IPS-NIHi11 (cell line): ENCODE results near the gene TEKT1.
A peak's percentile ranks its signal among the peaks of the same experiment; 100 is the strongest.
"Not testable (repeated sequence)": the region's sequence is repeated elsewhere in the genome, so short reads cannot be mapped to it uniquely, and the experiment has no call there.

Experiments
- DNase-seq: peaks from one replicate; pipeline ENCODE4 v3.0.0; 2012; ENCODE audit warnings: mixed read lengths, low spot score

The TEKT1 gene

DNA sequence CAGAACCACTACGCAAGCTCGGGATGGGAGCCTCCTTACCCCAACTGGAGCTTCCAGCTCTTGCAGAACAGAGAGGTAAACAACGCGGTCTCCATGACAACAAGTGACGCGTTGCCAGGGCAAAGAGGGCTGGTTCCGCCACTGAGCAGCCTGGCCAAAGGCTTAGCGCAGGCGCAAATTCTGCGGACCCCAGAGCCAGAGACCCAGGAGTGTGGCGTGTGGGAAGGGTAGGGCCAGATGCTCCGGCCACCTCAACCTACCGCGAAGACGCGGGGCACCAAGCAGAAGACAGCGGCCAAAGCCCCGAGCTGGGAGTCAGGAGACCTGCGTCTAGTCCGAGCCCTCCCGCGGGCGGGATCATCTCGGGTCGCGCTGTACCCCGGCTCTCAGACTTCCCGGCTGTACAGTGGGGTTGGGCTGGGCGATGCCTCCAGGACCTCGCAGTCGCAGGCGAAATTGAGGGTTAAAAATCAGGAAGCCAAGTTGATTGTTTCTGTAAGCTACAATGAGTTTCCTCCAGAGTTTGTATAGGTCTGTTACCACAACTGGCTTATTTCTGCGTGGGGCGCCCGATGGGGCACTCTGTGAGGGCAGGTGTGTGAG lies at the start of gene TEKT1:
TEKT1 (minus strand) TSS at position 69 of the 603 bp plus-strand sequence. CDS start 1,353 bp downstream, outside the sequence.
- DNase-seq, result peak; percentile 92

DNA sequence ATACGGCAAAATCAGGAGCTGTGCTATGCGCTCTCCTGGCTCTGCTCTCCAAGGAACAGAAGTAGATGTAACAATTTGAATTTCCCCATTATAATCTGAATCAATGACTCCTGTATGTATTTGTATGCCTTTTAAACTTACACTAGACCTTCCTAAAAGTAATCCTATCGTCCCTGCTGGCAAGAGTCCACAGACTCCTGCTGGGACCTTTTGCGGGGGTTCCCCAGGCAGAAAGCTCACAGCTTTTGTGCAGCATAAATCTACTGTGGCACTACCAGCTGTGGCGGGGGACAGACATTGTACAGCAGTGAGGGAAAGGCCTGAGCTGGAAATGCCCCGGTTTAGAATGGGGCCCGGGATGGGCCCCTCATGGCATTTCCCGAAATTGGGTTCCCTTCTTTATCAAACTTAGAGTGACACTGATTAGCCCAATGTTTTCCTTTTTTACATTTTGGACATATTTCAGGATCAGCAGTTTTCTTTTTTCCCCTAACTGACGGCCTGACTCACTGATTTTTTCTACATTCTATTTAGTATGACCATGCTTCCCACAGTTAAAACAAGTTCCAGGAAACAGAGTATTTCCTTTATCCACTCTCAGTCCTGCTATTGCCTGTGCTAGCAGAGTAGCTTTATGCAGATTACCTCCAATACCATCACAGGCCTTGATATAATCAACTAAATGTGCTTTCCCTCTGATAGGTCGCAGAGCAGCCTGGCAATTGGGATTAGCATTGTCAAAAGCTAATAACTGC lies 47.9 kb upstream of the TEKT1 start:
- DNase-seq, result not testable (repeated sequence)

DNA sequence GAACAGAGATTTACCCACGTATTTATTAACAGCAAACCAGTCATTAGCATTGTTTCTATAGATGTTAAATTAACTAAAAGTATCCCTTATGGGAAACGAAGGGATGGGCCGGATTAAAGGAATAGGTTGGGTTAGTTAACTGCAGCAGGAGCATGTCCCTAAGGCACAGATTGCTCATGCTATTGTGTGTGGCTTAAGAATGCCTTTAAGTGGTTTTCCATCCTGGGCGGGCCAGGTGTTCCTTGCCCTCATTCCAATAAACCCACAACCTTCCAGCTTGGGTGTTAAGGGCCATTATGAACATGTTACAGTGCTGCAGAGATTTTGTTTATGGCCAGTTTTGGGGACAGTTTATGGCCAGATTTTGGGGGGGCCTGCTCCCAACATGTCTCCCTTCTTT lies 43.7 kb upstream of the TEKT1 start:
- not testable (repeated sequence) for DNase-seq

DNA sequence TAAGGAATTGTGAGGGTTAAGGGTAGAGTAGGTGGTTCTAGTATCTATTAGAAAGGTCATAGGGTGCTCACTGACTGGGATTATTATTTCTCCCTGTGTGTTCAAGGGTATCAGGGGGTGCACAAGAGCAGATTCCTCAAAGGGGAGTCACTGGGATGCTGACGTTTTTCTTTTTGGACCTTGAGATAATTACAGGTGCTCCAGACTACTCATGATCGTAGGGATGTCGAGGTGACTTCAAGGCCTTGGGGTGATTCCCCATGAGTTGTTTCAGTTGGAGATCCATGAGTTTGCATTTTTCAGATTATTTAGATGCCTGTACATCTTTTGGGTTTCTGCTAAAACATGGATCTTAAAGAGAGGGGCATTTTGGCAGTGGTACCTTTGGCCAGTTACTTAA lies 41.4 kb upstream of the TEKT1 start:
- no peak for DNase-seq

DNA sequence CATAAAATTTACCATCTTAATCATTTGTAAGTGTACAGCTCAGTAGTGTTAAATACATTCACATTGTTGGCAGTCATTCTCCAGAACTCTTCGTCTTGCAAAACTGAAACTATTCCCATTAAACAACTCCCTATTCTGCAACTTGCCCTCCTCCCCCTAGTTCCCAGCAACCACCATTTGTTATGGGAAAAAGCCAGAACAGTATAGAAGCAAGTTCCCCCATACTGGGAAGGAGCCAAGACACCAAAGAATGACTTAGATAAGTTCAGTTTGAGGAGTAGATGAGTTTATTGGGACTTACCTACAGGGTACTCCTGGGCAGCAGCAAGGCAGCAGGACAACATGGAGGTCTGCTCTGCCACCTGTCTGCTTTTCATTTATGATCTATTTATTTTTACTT lies 39.3 kb upstream of the TEKT1 start:
- DNase-seq, result no peak

DNA sequence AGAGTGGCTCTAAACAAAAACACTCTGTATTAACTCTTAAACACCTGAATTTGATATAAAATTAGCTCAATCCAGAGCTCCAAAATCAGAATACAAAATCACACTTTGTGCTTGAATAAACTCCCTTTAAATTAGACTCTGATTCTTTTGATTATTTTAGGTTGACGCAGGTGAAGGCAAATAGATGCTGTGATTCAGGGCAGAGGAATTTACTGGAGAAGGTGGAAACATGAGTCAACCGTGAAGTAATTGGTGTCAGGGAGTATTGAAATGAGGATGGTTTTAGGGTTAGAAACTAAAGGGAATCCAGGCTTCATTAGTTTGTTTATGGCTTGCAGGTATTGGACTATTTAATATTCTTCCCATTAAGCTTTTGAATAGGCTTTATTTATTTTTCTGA lies 37.1 kb upstream of the TEKT1 start:
- no peak for DNase-seq

DNA sequence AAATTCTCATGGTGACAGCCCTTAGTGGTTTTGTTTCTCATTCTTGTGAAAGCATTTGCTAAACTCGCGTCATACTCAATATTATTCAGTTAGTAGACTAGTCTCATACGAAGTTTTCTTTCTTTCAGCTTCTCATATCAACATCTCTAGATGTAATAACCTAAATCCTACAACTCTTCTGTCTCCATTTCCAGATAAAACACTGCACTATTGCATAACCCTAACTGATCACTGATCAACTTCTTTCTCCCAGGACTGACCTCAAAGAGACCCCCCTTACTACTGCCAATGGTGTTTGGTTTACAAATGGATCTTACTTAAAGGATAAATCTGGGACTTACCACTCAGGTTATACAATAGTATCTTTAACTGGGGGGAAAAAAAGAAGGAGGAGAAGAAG lies 36.3 kb upstream of the TEKT1 start:
- no peak for DNase-seq

DNA sequence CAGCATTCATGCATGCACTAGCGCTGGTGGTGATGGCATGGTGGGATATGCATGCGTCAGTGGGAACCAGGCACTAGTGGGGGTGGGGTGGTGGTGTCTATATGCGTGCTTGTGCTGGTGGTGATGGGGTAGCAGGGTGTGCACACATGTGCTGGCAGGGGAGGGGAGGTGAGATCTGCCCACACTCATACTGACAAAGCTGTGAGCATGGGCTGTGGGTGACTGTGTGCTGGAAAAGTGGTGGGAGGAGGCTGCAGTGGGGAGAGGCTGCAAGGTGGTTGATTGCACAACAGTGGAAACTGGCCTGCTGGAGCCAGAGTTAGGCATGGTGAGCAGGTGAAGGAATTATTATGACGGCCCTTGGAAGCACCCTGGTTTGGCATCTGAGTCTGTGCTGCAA lies 31.3 kb upstream of the TEKT1 start:
- DNase-seq, result no peak

DNA sequence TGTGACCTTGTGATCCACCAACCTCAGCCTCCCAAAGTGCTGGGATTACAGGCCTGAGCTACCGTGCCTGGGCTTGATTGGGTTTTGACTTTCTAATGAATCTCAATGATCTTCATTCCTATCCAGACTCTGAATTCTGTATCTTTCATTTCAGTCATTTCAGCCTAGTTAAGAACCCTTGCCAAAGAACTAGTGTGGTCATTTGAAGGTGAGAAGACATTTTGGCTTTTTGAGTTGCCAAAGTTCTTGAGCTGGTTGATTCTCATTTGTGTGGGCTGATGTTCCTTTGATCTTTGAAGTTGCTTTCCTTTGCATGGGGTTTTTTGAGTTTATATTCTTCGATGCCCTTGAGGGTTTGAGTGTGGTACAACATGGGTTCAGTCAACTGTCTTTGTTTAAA lies 30.6 kb upstream of the TEKT1 start:
- no peak for DNase-seq

DNA sequence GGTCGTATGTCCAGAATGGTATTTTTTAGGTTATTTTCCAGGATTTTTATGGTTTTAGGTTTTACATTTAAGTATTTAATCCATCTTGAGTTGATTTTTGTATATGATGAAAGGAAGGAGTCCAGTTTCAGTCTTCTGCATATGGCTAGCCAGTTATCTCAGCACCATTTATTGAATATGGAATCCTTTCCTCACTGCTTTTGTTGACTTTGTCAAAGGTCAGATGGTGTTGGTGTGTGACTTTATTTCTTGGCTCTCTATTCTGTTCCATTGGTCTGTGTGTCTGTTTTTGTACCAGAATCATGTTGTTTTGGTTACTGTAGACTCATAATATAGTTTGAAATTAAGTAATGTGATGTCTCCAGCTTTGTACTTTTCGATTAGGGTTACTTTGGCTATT lies 26.4 kb upstream of the TEKT1 start:
- DNase-seq, result no peak

DNA sequence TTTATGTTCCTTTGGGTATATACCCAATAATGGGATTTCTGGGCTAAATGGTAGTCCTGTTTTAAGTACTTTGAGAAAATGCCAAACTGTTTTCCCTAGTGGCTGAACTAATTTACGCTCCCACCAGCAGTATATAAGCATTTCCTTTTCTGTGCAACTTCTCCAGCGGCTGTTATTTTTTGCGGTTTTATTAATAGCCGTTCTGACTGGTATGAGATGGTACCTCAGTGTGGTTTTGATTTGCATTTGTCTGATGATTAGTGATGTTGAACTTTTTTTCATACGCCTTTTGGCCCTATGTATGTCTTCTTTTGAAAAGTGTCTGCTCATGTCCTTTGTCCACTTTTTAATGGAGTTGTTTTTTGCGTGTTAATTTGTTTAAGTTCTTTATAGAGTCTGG lies 25.8 kb upstream of the TEKT1 start:
- DNase-seq, result no peak

DNA sequence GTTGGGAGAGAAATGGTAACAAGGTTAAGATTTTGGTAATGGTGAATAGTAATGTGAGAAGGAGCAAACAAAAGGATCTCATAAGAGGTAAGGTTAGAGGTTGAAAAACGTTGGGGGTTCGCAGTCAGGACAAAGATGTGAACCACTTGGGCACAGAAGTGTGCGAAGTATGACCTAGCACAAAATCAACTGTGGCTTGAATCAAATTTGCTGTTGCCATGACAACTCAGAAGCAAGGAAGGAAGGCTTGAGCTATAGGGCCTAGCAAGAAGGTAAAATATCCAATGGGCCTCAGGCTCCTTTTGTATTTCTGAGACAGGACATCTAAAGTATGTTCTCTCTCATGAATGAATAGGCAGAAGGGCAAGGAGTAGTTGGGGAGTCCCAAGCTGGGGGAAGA lies 24.5 kb upstream of the TEKT1 start:
- DNase-seq, result no peak

DNA sequence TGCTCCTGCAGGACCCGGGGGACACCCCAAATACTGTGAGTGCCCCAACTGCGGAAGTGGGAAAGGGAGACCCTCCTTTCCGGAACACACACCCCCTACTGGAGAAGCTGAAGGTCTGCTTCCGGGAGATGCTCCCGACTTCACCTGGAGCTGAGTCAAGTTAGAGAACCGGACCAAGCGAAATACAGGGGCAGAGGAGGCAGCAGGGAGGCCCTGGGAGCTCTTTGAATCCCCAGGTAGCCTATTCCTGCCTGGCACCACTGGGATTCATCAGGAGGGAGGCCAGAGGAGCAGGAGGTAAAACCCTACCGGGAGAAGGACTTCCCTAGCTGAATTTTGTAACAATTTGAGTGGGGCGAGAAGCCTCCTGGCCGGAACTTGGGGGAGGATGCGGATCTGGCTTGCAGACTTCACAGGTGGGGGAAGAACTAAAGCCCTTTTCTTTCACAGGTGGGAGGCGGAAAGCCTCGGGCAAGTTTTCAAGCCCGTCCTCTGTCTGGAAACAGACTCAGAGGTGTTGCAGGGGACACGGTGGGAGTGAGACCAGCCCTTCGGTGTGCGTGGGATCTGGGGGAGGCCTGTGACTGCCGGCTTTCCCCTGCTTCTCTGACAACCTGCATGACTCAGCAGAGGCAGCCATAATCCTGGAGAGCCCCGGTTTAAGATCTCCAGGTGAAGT lies 22.4 kb upstream of the TEKT1 start:
- DNase-seq, result peak; percentile 44

DNA sequence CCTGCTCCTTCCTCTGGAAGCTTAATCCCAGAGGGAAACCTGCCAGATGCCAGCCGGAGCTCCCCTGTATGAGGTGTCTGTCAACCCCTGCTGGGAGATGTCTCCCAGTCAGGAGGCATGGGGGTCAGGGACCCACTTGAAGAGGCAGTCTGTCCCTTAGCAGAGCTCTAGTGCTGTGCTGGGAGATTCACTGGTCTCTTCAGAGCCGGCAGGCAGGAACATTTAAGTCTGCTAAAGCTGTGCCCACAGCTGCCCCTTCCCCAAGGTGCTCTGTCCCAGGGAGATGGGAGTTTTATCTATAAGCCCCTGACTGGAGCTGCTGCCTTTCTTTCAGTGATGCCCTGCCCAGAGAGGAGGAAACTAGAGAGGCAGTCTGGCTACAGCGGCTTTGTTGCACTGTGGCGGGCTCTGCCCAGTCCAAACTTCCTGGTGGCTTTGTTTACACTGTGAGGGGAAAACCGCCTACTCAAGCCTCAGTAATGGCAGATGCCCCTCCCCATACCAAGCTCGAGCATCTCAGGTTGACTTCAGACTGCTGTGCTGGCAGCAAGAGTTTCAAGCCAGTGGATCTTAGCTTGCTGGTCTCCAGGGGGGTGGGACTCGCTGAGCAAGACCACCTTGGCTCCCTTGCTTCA lies 17.1 kb upstream of the TEKT1 start:
- DNase-seq, result not testable (repeated sequence)

DNA sequence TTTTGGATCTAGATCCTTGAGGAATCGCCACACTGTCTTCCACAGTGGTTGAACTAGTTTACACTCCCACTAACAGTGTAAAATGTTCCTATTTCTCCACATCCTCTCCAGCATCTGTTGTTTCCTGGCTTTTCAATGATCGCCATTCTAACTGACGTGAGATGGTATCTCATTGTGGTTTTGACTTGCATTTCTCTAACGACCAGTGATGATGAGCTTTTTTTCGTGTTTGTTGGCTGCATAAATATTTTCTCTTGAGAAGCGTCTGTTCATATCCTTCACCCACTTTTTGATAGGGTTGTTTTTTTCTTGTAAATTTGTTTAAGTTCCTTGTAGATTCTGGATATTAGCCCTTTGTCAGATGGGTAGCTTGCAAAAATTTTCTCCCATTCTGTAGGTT lies 14.6 kb upstream of the TEKT1 start:
- DNase-seq, result not testable (repeated sequence)

DNA sequence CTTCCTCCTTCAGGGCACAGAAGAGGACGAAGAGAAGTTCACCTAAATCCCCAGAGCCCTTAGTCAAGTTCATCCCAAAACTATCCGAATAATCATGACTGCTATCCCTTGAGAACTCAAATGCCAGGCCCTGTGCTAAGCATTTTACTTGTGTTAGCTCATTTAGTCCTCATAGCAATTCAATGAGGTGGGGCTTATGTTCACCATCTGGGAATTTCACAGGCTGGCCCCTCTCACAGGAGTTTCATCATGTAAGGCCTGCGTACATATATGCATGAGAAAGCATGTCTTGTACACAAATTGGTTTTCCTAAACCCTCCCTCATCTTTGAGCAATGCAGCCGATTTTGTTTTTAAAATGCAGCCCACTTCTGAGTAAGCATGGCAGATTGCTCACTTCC lies 12.9 kb upstream of the TEKT1 start:
- not testable (repeated sequence) for DNase-seq

DNA sequence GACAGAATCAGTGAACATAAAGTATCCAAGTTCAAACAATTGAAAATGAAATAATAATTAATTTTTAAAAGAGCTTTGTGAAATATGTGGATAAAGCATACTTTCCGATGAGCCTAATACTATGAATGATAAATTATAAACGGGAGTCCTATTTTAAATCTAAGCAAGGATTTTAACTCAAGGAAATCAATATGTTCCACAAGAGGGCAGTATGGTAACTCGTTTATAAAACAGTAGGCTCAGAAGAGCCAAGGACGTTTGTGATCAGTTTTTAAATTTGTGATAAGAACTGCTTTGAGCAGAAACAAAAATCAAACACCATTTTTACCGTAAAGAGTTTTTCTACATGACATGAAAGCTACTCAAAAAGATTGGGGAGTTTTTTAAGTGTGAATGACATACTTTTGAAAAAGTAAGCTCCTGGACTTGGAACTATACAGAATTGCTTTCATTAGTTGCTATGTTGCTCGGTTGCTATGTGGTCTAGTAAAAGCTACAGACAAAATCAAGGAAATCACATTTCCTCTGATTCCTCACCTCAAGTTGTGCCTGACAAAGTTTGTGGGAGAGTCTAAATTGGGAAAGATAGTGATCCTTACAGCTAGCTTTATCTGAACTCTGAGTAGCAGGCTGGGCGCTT lies 11.8 kb upstream of the TEKT1 start:
- peak; percentile 21 for DNase-seq

DNA sequence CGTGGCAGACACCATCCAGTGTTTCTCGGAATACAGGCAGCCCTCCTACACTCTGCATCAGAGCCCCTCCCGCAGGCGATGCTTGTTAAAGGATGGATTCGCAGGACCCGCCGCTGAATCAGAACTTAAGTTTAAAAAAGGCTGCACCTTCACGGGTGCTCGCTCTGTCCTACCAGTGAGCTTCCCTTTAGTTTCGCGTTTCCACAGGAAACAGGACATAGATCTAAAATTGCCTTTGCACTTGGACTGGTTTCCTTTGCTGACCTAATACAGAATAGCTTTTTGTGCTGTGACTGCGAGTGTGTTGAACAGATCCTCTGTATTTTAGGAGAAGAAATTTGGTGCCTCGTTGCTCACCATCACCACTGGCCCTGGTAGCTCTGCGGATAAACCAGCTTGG lies 10.2 kb upstream of the TEKT1 start:
- not testable (repeated sequence) for DNase-seq

DNA sequence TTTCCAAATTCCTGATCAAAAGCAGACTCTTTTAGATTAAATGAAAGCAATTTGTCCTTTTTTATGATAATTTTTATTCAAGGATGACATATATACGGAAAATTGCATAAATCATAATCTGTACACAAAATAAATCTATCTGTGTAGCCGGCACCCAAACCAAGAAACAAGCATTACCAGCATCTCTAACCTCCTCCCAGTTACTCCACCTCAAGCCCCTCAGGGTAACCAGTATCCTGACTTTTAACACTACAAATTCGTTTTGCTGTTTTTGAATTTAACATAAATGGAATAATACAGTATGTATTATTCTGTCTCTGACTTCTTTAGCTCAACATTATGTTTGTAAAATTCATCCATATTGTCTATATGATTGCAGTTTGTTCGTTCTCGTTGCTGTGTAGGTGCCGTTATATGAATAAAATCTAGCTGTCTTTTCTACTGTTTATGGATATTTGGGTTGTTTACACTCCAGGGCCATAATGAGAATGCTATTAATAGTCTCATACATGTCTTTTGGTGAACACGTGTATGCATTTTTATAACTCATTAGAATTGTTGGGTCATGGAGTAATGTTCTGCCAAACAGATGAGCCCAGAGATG lies 1.0 kb downstream of the TEKT1 start:
- DNase-seq, result no peak

DNA sequence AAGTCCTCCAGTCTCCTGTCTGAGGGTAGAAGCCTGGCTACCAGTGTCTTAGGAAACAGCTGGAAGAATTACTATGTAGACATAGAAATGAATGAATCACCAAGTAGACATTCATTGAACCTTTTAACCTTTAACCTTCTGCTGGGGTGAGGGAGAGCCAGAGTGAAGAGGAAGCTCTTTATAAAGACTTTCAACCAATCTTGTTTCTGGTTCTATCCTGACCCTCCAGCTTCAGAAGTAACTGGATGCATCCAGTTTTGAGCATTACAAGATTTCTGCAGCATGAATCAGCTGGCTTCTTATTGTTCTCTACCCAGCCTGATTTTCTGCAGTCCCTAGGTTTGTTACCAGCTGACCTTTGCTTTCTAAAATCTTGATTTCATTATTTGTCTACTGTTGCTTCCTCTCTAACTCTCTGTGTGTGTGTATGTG lies 8.5 kb downstream of the TEKT1 start:
- DNase-seq, result no peak

DNA sequence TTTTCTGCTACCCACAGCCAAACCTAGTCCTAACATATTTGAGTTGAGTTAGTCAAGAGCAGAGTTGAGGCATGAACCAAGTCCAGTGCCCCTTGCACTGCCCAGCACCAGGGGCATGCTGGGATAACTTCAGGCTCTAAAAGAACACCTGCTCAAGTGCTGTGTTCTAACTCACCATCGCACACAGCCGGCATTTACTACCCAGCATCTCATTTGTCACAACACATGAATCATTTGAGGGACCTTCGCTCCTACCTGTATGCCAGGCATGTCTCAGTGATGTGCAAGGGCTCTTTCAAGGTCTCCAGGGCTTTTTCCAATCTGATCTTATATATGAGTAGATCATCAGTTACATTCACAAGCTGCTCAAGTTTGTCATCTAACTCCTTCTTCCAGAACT lies 12.6 kb downstream of the TEKT1 start:
- no peak for DNase-seq

DNA sequence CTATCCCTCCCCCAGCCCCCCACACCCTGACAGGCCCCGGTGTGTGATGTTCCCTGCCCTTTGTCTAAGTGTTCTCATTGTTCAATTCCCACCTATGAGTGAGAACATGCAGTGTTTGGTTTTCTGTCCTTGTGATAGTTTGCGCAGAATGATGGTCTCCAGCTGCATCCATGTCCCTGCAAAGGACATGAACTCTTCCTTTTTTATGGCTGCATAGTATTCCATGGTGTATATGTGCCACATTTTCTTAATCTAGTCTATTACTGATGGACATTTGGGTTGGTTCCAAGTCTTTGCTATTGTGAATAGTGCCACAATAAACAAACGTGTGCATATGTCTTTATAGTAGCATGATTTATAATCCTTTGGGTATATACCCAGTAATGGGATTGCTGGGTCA lies 15.2 kb downstream of the TEKT1 start:
- DNase-seq, result not testable (repeated sequence)
